Measurements from ENCODE around the gene ZCCHC8. TPM values are rescaled to one million over a fixed set of nuclear protein-coding genes. Genes with fewer than 3 reads are reported as not detected.
"Not testable (repeated sequence)": the region's sequence is repeated elsewhere in the genome, so short reads cannot be mapped to it uniquely, and the experiment has no call there.

The ZCCHC8 gene
- total RNA-seq, 1 donor from 2014 or later = 27.6 TPM

DNA sequence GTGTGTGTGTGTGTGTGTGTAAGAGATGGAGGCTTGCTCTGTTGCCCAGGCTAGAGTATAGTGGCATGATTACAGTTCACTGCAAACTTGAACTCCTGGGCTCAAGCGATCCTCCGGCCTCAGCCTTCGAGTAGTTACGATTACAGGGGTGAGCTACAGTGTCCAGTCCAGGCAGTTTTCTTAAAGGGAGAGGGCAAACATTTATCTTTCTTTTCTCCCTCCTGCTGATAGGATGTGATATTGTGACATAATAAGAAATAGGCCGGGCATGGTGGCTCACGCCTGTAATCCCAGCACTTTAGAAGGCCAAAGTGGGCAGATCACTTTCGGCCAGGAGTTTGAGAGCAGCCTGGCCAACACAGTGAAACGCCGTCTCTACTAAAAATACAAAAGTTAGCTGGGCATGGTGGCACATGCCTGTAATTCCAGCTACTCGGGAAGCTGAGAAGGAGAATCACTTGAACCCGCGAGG lies 46.4 kb downstream of the ZCCHC8 start:
- no peak for DNase-seq (ENCODE audit: extremely low spot score, unreplicated experiment)
- no peaks in the 10 kb centered on the region for H3K27me3 Mint-ChIP-seq (ENCODE audit: unreplicated experiment)
- H3K9me3 Mint-ChIP-seq (ENCODE audit: unreplicated experiment) = no peaks in the 10 kb centered on the region
- H3K4me1 Mint-ChIP-seq (ENCODE audit: unreplicated experiment) = peaks cover 9% of the 10 kb centered on the region
- no peak overlapping the region for H3K4me3 Mint-ChIP-seq (ENCODE audit: unreplicated experiment)
- TF ChIP-seq, protein P1, sequence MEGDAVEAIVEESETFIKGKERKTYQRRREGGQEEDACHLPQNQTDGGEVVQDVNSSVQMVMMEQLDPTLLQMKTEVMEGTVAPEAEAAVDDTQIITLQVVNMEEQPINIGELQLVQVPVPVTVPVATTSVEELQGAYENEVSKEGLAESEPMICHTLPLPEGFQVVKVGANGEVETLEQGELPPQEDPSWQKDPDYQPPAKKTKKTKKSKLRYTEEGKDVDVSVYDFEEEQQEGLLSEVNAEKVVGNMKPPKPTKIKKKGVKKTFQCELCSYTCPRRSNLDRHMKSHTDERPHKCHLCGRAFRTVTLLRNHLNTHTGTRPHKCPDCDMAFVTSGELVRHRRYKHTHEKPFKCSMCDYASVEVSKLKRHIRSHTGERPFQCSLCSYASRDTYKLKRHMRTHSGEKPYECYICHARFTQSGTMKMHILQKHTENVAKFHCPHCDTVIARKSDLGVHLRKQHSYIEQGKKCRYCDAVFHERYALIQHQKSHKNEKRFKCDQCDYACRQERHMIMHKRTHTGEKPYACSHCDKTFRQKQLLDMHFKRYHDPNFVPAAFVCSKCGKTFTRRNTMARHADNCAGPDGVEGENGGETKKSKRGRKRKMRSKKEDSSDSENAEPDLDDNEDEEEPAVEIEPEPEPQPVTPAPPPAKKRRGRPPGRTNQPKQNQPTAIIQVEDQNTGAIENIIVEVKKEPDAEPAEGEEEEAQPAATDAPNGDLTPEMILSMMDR (IDR thresholded peaks at IDR 0.05) = no peak
- no peaks in the 10 kb centered on the region for H3K36me3 Mint-ChIP-seq (ENCODE audit: unreplicated experiment)
- H3K27ac Mint-ChIP-seq (ENCODE audit: unreplicated experiment) = no peak overlapping the region

- TF ChIP-seq, protein P1 (IDR thresholded peaks at IDR 0.05) = no peak
- H3K4me3 Mint-ChIP-seq (ENCODE audit: unreplicated experiment) = no peak overlapping the region
- no peaks in the 10 kb centered on the region for H3K9me3 Mint-ChIP-seq (ENCODE audit: unreplicated experiment)
- no peaks in the 10 kb centered on the region for H3K36me3 Mint-ChIP-seq (ENCODE audit: unreplicated experiment)
- DNase-seq (ENCODE audit: extremely low spot score, unreplicated experiment) = no peak
- peaks cover 12% of the 10 kb centered on the region for H3K4me1 Mint-ChIP-seq (ENCODE audit: unreplicated experiment)
- peak overlapping the region; percentile 69 for H3K27ac Mint-ChIP-seq (ENCODE audit: unreplicated experiment)
- no peaks in the 10 kb centered on the region for H3K27me3 Mint-ChIP-seq (ENCODE audit: unreplicated experiment)
Observed at GRCh38 chr12:122452701-122453285, 47.9 kb downstream of the ZCCHC8 start.

- TF ChIP-seq, protein P1 (IDR thresholded peaks at IDR 0.05) = no peak
- Mint-ChIP-seq H3K4me1 (ENCODE audit: unreplicated experiment) (peaks cover 14% of the 10 kb centered on the region), H3K9me3 (ENCODE audit: unreplicated experiment) (no peaks in the 10 kb centered on the region), H3K27me3 (ENCODE audit: unreplicated experiment) (no peaks in the 10 kb centered on the region), H3K4me3 (ENCODE audit: unreplicated experiment) (no peak overlapping the region), H3K27ac (ENCODE audit: unreplicated experiment) (peak overlapping the region; percentile 50), H3K36me3 (ENCODE audit: unreplicated experiment) (no peaks in the 10 kb centered on the region)
- no peak for DNase-seq (ENCODE audit: extremely low spot score, unreplicated experiment)
Observed at GRCh38 chr12:122449317-122449716, 51.4 kb downstream of the ZCCHC8 start.

DNA sequence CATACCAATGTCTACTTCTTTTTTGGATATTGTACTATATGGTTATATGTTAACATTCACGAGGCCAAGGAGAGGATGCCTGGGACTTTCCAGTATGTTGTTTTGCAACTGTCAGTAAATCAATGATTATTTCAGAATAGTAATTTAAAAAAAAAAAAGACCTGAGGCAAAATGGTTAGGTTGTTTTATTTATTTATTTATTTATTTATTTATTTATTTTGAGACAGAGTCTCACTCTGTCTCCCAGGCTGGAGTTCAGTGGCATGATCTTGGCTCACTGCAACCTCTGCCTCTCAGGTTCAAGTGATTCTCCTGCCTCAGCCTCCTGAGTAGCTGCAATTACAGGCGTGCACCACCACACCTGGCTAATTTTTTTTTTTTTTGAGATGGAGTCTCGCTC lies 52.9 kb downstream of the ZCCHC8 start:
- not testable (repeated sequence) for H3K27me3 Mint-ChIP-seq (ENCODE audit: unreplicated experiment); H3K4me1 Mint-ChIP-seq (ENCODE audit: unreplicated experiment); DNase-seq (ENCODE audit: extremely low spot score, unreplicated experiment); H3K27ac Mint-ChIP-seq (ENCODE audit: unreplicated experiment); H3K9me3 Mint-ChIP-seq (ENCODE audit: unreplicated experiment); H3K4me3 Mint-ChIP-seq (ENCODE audit: unreplicated experiment); H3K36me3 Mint-ChIP-seq (ENCODE audit: unreplicated experiment)

GRCh38 chr12:122446390-122446789 lies 54.3 kb downstream of the ZCCHC8 start:
- not testable (repeated sequence) for H3K9me3 Mint-ChIP-seq (ENCODE audit: unreplicated experiment); H3K36me3 Mint-ChIP-seq (ENCODE audit: unreplicated experiment); H3K27ac Mint-ChIP-seq (ENCODE audit: unreplicated experiment); H3K4me1 Mint-ChIP-seq (ENCODE audit: unreplicated experiment); DNase-seq (ENCODE audit: extremely low spot score, unreplicated experiment); H3K4me3 Mint-ChIP-seq (ENCODE audit: unreplicated experiment); H3K27me3 Mint-ChIP-seq (ENCODE audit: unreplicated experiment)

- not testable (repeated sequence) for H3K27me3 Mint-ChIP-seq (ENCODE audit: unreplicated experiment); DNase-seq (ENCODE audit: extremely low spot score, unreplicated experiment); H3K27ac Mint-ChIP-seq (ENCODE audit: unreplicated experiment); H3K36me3 Mint-ChIP-seq (ENCODE audit: unreplicated experiment); H3K4me3 Mint-ChIP-seq (ENCODE audit: unreplicated experiment); H3K9me3 Mint-ChIP-seq (ENCODE audit: unreplicated experiment); H3K4me1 Mint-ChIP-seq (ENCODE audit: unreplicated experiment)
Observed at GRCh38 chr12:122444071-122444470, 56.7 kb downstream of the ZCCHC8 start.

GRCh38 chr12:122438822-122439221 lies 61.9 kb downstream of the ZCCHC8 start:
- H3K36me3 Mint-ChIP-seq (ENCODE audit: unreplicated experiment); DNase-seq (ENCODE audit: extremely low spot score, unreplicated experiment); H3K9me3 Mint-ChIP-seq (ENCODE audit: unreplicated experiment); H3K4me3 Mint-ChIP-seq (ENCODE audit: unreplicated experiment); H3K27me3 Mint-ChIP-seq (ENCODE audit: unreplicated experiment); H3K4me1 Mint-ChIP-seq (ENCODE audit: unreplicated experiment); H3K27ac Mint-ChIP-seq (ENCODE audit: unreplicated experiment): not testable (repeated sequence)
